Spleen (tissue), 11 donors: ENCODE measurements around the gene CRMP1. TPM values are rescaled to one million over a fixed set of nuclear protein-coding genes. Genes with fewer than 3 reads are reported as not detected.

Experiments used
- DNase-seq: peaks from one replicate; pipeline ENCODE4 v3.0.0-alpha.2; 2020
- H3K27ac ChIP-seq, 8 donors: fragments of 200-600 bp; sonication (generic) in 7 of 8; 1 replicate in 4 of 8; 2 replicates in 4 of 8; pipeline versions ENCODE4 v1.5.0 to v1.8.0; 2016 to 2021; ENCODE audit warnings: inconsistent platforms in 4 of 8, mild to moderate bottlenecking in 4 of 8, moderate library complexity in 1 of 8
- H3K27me3 ChIP-seq, 7 donors: fragments of 200-600 bp; sonication (generic) in 6 of 7; replicated peaks in 1 of 7; 1 replicate in 4 of 7; 2 replicates in 3 of 7; pipeline versions ENCODE4 v1.5.0 to v1.8.0; 2016 to 2021; ENCODE audit warnings: inconsistent platforms in 3 of 7, mild to moderate bottlenecking in 1 of 7
- H3K36me3 ChIP-seq, 6 donors: fragments of 200-600 bp; sonication (generic) in 5 of 6; 1 replicate in 4 of 6; 2 replicates in 2 of 6; pipeline versions ENCODE4 v1.5.0 to v1.8.0; 2016 to 2021; ENCODE audit warnings: inconsistent platforms in 2 of 6
- H3K4me1 ChIP-seq, 6 donors: fragments of 200-600 bp; sonication (generic) in 5 of 6; 1 replicate in 3 of 6; 2 replicates in 3 of 6; pipeline versions ENCODE4 v1.5.0 to v1.8.0; 2016 to 2021; ENCODE audit warnings: inconsistent platforms in 3 of 6
- H3K4me3 ChIP-seq, 8 donors: fragments of 200-600 bp; sonication (generic) in 7 of 8; 1 replicate in 4 of 8; 2 replicates in 4 of 8; pipeline versions ENCODE4 v1.5.0 to v1.8.0; 2016 to 2021; ENCODE audit warnings: inconsistent platforms in 4 of 8, mild to moderate bottlenecking in 4 of 8, moderate library complexity in 2 of 8
- H3K9me3 ChIP-seq, 8 donors: fragments of 200-600 bp; sonication (generic) in 7 of 8; 1 replicate in 4 of 8; 2 replicates in 4 of 8; pipeline versions ENCODE4 v1.5.0 to v1.8.0; 2016 to 2021; ENCODE audit warnings: inconsistent platforms in 4 of 8
- CTCF ChIP-seq, 11 experiments: fragments of 200-600 bp in 7 of 11; fragments of 450-650 bp in 4 of 11; sonication (generic) in 4 of 11; IDR thresholded peaks in 8 of 11; conservative IDR thresholded peaks in 3 of 11; 1 replicate in 7 of 11; 2 replicates in 4 of 11; pipeline versions ENCODE4 v1.4.0 to v1.8.0; 2016 to 2021; ENCODE audit warnings: antibody characterized with exemption in 11 of 11, inconsistent platforms in 4 of 11, mild to moderate bottlenecking in 1 of 11
- POLR2A ChIP-seq, 3 donors: fragments of 450-650 bp; IDR thresholded peaks; one replicate each; pipeline ENCODE4 v1.5.1; 2017; ENCODE audit warnings: antibody characterized with exemption in 3 of 3, mild to moderate bottlenecking in 1 of 3
- POLR2AphosphoS5 ChIP-seq, 3 donors: sonication (generic); formaldehyde crosslinking; IDR thresholded peaks; one replicate each; pipeline ENCODE4 v1.5.1; 2017; ENCODE audit warnings: antibody characterized with exemption in 3 of 3
- WGBS, 5 donors: extraction: QIAGEN DNeasy Blood & Tissue Kit in 3 of 5; methylation state at CpG; one replicate each; pipeline versions ENCODE4 v1.1.5 to v1.1.7; 2013 to 2018; 5-methylcytosine and 5-hydroxymethylcytosine counted together
- intact Hi-C: fragments of 100-400 bp; cut with DNase I; formaldehyde crosslinking; loops from one replicate; pipeline ENCODE4 v1.15.0; 2023; ENCODE audit warnings: low total_unique reads
- polyA plus RNA-seq, 3 donors: library from polyadenylated mRNA; stranded (reverse); fragments of 200-250 nt; gene quantifications; one replicate each; pipeline ENCODE4 v1.2.1, GENCODE V29; 2013
- total RNA-seq, 7 donors: library from RNA; depleted of rRNA in 3 of 7; stranded (reverse); fragments of >200 nt in 3 of 7; fragmentation: NEBNext Ultra II Directional in 4 of 7; extraction: Animal tissue kit (Norgen Biotek cat#: 25700) in 4 of 7; gene quantifications; one replicate each; pipeline versions ENCODE4 v1.1.0 to v1.2.1, GENCODE V29; 2016 to 2021
- donor health status: healthy with polysubstance abuse.
- donor health status: DM: no; HTN: no; CAD: no; lungs with moderate emphysema.
- donor health status: DM: no; HTN: no; CAD: no.
- donor health status: Bipolar disorder and iron deficiency.
- donor health status: healthy.
- donor health status: DM: no; HTN: no; CAD: no.
- donor health status: DM: yes; HTN: yes; CAD: no.

CRMP1 gene
- total and polyA plus RNA-seq, 10 donors = 0.03 to 2.3 (median 0.85) TPM; not detected in 1

- no peak for TF ChIP-seq POLR2A (IDR thresholded peaks at IDR 0.05)
- no peak for TF ChIP-seq CTCF (IDR thresholded peaks at IDR 0.05 in 8 of 11, conservative IDR thresholded peaks at IDR 0.05 in 3 of 11)
- H3K27me3 ChIP-seq = peaks cover 10 to 56% (median 27%) of the 10 kb centered on the region in 7 donors
- H3K4me1 ChIP-seq = peaks cover 0 to 20% (median 10%) of the 10 kb centered on the region in 6 donors
- no peaks in the 10 kb centered on the region for H3K9me3 ChIP-seq
- DNase-seq = no peak
- no peak overlapping the region for H3K27ac ChIP-seq
- WGBS, 5 donors = 70 to 90% (median 73%) methylated on average over 1 of the region's 1 CpG
- H3K4me3 ChIP-seq = no peak overlapping the region
- intact Hi-C loops = no loop called here
- H3K36me3 ChIP-seq = no peaks in the 10 kb centered on the region
Observed at GRCh38 chr4:5883916-5884315, 9.0 kb downstream of the CRMP1 start.

- no peak for DNase-seq
- Histone ChIP-seq H3K4me3 (no peak overlapping the region), H3K27me3 (peaks cover 6 to 47% (median 18%) of the 10 kb centered on the region in 7 donors), H3K36me3 (no peaks in the 10 kb centered on the region), H3K4me1 (peaks cover 0 to 11% (median 6%) of the 10 kb centered on the region in 6 donors), H3K27ac (no peak overlapping the region), H3K9me3 (no peaks in the 10 kb centered on the region)
- 66 to 85% (median 75%) methylated on average over 3 of the region's 3 CpGs for WGBS, 5 donors
- intact Hi-C loops = no loop called here
- no peak for TF ChIP-seq CTCF (IDR thresholded peaks at IDR 0.05 in 8 of 11, conservative IDR thresholded peaks at IDR 0.05 in 3 of 11)
- TF ChIP-seq POLR2A (IDR thresholded peaks at IDR 0.05) = no peak
- no peak for TF ChIP-seq POLR2AphosphoS5 (IDR thresholded peaks at IDR 0.05)
Observed at GRCh38 chr4:5882947-5883346, 9.9 kb downstream of the CRMP1 start.

- WGBS, 5 donors = 33 to 58% (median 44%) methylated on average over 4 of the region's 4 CpGs
- H3K27me3 ChIP-seq = peaks cover 0 to 39% (median 2%) of the 10 kb centered on the region in 7 donors
- H3K36me3 ChIP-seq = no peaks in the 10 kb centered on the region
- TF ChIP-seq CTCF (IDR thresholded peaks at IDR 0.05 in 8 of 11, conservative IDR thresholded peaks at IDR 0.05 in 3 of 11) = no peak
- no peak for TF ChIP-seq POLR2A (IDR thresholded peaks at IDR 0.05)
- TF ChIP-seq POLR2AphosphoS5 (IDR thresholded peaks at IDR 0.05) = no peak
- intact Hi-C loops = no loop called here
- H3K4me1 ChIP-seq = no peaks in the 10 kb centered on the region
- no peaks in the 10 kb centered on the region for H3K9me3 ChIP-seq
- no peak for DNase-seq
- H3K4me3 ChIP-seq = no peak overlapping the region
- H3K27ac ChIP-seq = no peak overlapping the region
Observed at GRCh38 chr4:5881340-5881739, 11.5 kb downstream of the CRMP1 start.

GRCh38 chr4:5878359-5878758 lies 14.5 kb downstream of the CRMP1 start:
- WGBS, 5 donors = 79 to 87% (median 81%) methylated on average over 6 of the region's 6 CpGs
- Histone ChIP-seq H3K27ac (no peak overlapping the region), H3K9me3 (no peaks in the 10 kb centered on the region), H3K4me1 (no peaks in the 10 kb centered on the region), H3K27me3 (peaks cover 0 to 26% (median 0%) of the 10 kb centered on the region in 7 donors), H3K36me3 (no peaks in the 10 kb centered on the region), H3K4me3 (no peak overlapping the region)
- intact Hi-C loops = no loop called here
- no peak for TF ChIP-seq POLR2A (IDR thresholded peaks at IDR 0.05)
- no peak for TF ChIP-seq CTCF (IDR thresholded peaks at IDR 0.05 in 8 of 11, conservative IDR thresholded peaks at IDR 0.05 in 3 of 11)
- no peak for TF ChIP-seq POLR2AphosphoS5 (IDR thresholded peaks at IDR 0.05)
- DNase-seq = no peak
